Stimulated activated CD8-positive, alpha-beta memory T cell treated with anti-CD3 and anti-CD28 coated beads, Interleukin-15, amount 100 ng/mL, for 1 hour (primary cell): ENCODE measurements around the gene HYPK.

Source experiments
- DNase-seq: peaks from one replicate; pipeline ENCODE4 v3.0.0-alpha.2; 2020; ENCODE audit warnings: low read depth

Gene HYPK, protein sequence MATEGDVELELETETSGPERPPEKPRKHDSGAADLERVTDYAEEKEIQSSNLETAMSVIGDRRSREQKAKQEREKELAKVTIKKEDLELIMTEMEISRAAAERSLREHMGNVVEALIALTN

DNA sequence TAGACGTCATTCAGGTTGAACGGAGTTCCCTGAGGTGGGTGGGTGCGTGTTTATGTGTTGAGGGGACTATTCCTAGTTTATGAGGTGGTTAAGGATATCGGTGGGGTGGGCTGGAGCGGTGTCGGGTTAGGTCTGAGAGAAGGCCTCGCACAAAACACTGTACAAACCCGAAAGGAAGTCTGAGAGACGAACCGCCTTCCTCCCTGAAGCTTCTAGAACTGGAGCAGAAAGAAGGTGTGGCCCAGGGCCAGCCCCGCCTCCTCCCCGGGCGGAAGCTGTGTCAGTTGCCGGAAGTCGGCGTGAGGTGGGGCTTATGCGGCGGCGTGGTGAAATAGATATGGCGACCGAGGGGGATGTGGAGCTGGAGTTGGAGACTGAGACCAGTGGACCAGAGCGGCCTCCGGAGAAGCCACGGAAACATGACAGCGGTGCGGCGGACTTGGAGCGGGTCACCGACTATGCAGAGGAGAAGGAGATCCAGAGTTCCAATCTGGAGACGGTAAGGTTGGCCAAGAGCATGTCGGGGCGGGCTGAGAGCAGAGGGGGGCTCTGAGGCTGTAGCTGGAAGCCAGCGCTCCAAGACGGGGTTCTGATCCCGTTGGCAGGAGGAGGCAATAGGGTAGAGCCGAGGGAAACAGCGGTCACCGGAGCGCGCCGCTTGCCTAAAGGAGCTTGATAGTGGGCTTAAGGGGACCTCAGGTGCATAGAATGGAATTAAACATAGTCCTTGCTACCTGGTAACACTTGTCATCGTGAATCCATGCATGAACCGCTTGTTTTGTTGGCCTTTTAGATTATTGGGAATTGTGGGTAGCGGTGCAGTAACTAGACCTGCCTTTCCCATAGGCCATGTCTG lies at the start of gene HYPK:
Gene HYPK, plus strand, starts transcription at position 314 of the 856 bp plus-strand sequence. Its CDS starts 24 bp downstream, at position 338.
- DNase-seq: peak; percentile 89

DNA sequence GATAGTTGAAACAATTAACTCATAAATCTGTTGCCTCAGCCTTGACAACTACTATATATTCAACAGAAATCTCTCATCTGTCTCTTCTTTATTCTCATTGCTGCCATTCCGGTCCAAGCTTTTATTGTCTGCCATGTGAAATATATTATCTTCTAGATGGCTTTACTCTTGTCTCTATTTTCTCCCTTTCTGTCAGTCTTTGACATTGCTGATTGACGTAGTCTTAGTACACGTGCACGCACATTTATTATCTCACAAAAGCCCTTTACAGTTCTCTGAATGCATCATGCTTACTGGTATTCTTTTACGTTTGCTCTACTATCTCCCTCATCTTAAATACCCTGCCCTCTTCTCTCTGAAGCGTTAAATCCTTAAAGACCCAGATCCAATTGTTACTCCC lies 48.5 kb upstream of the HYPK start:
- DNase-seq: no peak

DNA sequence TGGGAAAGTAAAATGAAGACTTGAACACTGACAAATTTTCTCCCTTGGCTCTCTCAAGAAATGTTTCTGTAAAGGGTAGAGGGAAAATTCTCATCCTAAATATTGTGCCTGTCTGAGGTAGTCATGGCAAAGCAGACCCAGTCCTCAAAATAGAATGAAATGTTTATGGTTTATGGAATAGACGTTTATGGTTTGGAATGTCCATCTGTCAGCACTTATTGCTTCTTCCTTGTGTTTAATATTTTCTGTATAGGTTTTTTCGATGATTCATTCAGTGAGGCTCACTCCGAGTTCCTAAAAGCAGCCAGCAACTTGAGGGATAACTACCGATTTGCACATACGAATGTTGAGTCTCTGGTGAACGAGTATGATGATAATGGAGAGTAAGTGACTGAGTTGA lies 37.6 kb upstream of the HYPK start:
- no peak for DNase-seq

DNA sequence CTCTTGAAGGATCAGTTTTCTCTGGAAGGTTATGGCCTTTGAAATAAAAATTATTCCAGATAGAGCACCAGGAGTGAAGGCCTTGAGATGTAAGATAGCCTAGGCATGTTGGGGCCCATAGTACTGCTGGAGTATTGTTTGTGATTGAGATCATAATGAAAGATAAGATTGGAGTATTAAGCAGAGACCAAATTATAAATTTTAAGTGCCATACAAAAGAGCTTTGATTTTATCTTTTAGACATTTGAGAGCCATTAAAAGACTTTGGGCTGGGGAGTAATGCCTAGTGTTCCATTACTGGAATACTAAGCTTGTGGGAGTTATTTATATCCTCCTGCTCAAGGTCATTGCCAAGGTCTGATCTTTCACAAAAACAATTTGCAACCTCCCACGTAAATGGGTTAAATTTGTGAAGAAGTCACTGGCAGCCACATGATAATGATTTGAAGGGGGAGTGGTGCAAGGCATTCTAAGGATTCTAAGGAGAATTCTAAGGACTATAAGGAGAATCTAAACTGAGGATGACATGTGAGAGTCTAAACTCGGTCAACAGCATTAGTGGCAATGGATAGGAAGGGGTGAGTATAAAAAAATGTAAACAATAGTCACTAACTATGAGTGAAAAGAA lies 36.5 kb upstream of the HYPK start:
- DNase-seq: no peak

DNA sequence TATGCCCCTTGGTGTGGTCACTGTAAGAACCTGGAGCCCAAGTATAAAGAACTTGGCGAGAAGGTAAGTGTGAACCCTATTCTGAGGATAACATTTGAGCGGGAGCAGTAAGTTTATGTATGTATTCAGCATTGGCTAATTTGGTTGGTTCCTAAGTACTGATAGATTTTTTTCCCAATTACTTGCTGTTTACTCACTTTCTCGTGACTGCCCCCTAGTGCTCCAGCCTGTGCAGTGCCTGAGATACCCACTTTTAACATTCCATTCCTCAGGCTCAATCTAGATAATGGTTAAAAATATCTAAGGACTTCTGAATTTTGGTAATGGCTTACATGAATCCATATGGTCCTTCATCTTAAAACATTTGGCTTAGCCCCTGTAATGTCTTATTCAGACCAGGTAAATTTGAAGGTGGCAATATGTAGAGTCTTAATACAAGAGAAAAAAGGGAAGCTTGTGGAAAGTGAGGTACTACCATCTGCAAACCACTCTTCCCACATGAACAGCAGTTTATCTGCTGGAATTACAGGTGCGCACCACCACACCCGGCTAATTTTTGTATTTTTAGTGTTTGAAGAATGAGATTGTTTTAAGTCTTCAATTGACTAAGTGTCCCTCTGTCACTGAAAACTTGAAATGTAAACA lies 30.7 kb upstream of the HYPK start:
- DNase-seq: peak; percentile 44

DNA sequence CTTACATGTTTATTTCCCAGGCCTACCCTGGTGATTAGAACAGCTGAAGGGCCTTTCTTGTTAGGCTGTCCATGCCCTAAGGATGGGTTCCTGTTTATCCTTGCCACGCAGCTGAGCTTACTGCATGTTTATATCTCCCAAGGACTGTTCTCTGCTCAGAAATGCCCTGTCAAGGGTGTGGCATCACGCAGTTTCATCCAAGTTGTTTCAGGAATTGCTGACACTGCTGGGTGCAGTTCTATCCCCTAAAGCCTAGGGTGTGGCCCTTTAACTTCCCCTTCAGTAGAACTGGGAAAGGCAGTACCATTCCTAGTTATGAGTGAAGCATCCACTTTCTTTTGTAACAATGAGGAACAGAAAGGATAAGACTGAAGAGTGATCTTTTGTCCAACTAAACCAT lies 28.6 kb upstream of the HYPK start:
- no peak for DNase-seq

DNA sequence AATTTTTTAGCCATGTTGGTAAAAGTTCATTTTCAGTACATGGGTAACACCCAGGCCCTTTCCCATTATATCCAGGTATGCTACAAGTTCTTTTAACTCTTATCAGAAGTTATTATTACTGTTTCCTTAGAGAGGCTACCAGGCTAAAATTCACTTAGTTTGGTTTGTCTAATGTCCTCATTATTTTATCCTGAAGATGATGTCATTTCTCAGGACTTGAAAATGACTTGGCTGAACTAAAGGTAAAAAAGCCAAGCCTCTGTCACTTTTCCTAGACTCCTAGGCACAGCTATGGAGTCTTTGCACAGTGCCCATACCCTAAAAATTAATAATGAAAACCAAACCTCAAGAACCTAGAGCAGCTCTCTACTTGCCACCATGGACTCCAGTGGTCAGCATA lies 27.8 kb upstream of the HYPK start:
- DNase-seq: no peak

DNA sequence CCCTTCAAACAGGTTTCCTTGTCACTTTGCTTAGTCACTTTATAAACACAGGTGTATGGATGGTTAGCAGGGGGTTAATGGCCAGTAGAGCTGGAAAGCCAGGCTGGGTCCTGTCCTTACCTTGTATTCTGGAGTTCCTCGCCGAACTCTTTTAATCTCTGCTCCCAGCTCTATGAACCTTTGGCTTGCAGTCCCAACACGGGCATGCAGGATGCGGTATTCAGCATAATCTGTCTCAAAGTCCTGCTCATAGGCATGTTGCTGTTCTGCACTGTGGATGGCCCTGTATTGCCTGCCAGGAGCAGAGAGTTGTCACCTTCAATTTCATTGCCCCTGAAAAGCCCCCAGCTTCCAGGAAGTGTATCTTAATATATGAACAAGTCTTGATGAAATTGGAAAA lies 26.3 kb upstream of the HYPK start:
- no peak for DNase-seq

DNA sequence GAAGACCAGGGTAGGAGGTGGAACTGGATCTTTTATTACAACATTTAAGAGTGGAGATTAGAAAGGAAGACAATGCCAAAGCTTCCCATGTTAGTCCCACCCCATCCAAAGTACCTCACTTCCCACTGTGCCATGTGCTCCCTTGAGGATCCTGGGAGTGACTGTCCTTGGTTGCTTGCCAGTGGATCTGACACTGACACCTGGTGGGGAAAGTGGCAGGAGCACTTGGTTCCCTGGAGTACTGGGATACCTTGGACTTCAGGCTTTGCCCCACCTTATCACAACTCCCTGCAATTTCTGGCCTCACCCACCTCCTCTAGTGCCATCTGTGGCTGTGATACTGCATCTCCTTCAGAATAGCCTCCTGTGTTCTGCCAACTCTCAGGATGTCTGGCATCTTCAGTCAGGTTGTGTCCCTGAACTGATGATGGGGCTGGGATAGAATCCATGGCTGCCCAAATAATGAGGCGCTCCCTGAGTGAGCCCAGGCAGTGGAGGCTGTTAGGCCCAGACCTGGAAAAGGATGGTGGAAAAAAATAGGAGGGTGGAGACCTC lies 24.9 kb upstream of the HYPK start:
- no peak for DNase-seq

DNA sequence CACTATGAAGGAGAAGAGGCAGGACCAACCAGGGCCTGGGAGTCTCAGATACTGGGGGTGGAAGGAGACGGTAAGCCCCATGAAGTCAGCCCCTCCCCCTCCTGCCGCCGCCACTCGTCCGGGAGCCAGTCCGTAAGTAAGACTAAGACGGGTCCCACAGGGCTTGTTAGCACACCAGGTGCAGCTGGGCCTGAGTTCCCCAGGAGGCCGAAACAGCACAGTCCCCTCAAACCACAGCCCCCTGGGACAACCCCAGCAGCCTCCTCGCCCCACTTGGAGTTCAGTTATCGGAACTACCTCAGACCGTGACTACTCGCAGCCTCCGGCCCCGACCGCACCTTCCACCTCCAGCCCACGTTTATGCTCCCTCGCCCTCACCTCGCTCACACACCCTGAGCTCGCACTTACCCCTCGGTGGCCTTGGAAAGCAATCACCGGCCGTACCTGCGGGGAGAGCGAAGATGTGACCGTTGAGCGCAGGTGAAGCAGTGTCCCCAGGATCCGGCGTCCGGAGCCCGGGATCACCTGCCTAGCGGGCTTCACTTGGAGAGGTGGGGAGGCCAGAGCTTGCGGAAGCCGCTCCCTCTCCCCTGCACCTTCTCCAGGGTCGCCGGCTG lies 24.2 kb upstream of the HYPK start:
- DNase-seq: no peak

DNA sequence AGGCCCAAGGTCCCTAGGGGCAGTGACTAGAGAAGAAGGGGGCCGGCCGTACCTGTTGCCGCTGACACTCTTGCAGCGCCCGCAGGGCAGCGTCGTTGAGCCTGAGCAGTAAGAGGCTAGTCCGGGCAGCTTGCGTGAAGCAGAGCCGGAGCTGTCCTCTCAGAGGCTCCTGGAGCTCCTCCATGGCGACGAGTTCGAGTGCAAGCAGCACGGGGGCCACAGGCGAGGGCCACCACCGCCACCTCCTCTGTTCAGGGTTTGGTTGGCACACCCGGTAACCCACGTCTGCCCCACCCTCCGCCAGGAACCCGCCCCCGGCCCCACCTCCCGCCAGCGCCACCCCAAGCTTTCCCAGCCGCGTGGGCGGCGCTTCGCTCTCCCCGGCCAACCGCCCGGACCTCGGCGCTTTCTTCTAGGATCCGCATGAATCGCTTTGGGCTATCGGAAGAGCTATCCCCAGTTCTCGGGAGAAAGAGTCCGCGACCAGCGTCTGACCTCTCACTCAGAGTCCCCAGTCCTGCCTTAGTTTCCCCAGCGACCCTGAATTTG lies 23.6 kb upstream of the HYPK start, which contains the start of gene ELL3:
Gene ELL3, minus strand, starts transcription at position 249 of the 549 bp plus-strand sequence. Its CDS starts 65 bp downstream, at position 184.
- peak; percentile 57 for DNase-seq

DNA sequence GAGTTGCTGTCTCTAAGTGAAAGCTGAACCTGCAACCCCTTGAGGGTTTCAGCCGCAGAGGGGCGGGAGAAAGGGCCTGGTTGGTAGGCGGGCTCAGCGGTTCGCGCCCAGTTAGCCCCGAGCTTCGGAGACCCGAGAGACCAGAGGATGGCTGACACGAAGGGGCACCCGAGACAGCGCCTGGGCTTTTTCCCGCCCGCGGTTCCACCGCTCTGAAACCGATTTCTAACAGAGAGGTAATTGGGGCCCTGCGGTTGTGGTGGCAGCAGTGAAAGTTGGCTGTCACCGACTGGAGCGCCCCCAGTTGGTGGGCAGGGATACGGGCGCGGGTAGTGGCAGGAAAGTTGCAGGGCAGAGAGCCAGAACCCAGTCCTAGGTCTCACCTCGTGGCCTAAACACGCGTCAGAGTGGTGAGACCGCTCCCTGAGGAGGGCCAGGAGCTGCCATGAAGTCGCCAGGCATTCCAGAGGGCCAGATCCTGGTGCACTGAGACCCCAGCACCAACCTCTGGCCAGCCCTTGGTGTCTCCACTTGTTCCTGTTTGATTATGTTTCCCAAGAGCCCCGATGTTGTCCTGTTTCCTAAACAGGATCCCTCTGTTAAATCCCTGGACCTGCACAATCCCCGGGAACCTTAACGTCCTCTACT lies 23.0 kb upstream of the HYPK start:
- DNase-seq: peak; percentile 69

DNA sequence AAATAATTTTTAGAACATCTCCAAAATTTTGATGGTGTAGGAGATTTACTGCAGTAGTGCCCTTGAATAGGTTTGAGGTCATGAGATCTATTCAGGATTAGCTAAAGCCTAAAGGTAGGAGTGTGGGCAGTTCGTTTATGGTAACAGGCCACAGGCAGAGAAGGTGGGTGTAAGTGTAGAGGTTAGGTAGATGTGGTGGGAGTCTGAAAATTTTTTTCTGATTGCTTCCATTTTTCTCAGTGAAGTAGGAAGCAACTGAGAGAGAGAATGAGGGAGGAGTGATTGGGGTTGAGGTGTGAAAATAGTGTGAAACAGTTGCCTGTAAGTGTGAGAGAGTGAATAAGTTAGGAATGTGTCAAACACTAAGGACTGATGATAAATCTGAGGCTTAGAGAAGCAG lies 21.4 kb upstream of the HYPK start:
- DNase-seq: no peak

DNA sequence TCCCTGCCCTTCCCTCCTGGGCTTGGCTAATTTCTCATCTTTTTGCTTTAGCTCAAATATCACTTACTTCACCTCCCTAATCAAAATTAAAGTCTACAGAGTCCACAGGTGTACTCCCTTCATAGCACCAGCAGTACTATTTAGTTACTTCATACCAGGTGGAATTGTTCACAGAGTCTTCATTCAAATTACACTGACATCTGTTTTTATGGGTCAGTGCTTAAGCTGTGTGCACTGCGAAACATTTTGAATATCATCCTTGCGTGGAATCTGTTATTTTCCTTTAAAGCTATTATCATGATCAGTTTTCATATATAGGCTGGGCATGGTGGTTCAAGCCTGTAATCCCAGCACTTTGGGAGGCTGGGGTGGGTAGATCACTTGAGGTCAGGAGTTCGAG lies 11.0 kb upstream of the HYPK start:
- no peak for DNase-seq

DNA sequence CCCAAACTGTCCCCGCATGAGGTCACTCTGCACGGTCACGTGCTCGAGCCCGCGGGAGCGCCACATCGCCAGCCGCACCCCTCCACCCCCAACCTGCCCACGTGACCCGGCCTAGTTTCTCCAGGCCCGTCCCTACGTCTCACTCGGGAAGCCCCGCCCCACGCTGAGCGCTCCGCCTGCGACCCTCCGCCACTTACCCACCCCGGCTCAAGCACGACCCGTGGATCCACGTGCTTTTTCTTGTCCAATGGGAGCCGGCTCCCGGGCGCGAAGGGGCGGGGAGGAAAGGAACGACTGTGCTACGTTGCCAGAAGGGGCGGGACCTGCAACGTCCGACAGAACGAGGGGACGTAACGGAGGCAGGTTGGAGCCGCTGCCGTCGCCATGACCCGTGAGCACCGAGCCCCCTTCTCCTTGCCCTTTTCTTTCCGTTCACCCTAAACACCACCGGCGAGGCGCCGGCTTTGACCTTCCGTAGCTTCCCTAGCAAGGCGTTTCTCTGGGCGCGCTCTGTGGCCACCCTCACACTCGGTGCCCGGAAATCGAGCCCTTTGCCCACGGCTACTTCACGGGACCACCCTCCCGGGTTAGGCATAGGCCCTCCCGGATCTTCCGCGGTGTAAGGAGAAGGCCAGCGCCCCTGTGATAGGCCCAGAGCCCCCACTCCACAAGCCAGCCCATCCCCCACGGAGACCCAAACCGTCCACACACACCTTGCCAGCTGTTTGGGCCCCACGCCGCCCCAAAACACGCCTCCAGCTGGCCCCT lies 8.2 kb upstream of the HYPK start, which contains the start of gene SERF2:
Gene SERF2, plus strand, starts transcription at position 328 of the 768 bp plus-strand sequence. Its CDS starts 57 bp downstream, at position 385.
- peak; percentile 99 for DNase-seq

DNA sequence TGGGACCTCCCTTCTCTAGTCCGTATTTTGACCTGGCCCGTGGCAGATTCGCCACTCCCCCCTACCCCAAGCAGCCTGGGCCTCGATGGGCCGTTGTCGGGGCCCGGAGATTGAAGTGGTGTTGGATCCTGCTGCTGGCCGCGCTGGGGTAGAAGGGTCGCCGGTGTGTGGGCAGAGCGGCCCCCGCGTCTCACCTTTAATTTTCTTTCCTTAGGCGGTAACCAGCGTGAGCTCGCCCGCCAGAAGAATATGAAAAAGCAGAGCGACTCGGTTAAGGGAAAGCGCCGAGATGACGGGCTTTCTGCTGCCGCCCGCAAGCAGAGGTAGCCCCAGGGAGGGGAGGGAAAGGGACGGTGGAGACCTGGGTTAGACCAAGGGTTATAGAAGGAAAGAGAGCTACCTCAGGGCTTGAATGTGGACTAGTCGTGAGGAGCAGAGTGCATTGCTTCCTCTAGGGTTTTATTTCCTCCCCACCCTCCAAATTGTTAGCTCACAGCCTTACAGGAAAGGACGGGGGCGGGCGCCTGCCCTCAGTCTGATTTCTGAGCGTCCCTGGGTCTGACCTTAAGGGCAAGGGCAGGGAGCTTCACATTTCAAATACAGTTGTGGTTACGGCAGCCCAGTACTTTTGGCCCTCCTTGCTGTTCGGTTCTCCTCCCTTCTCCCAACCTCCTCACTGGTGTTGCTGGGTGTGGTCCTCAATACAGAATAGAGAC lies 7.5 kb upstream of the HYPK start:
- DNase-seq: no peak

DNA sequence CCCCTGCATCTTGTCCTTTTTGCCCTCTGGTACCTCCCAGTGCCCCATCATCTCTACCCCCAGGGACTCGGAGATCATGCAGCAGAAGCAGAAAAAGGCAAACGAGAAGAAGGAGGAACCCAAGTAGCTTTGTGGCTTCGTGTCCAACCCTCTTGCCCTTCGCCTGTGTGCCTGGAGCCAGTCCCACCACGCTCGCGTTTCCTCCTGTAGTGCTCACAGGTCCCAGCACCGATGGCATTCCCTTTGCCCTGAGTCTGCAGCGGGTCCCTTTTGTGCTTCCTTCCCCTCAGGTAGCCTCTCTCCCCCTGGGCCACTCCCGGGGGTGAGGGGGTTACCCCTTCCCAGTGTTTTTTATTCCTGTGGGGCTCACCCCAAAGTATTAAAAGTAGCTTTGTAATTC lies 6.8 kb upstream of the HYPK start:
- no peak for DNase-seq

DNA sequence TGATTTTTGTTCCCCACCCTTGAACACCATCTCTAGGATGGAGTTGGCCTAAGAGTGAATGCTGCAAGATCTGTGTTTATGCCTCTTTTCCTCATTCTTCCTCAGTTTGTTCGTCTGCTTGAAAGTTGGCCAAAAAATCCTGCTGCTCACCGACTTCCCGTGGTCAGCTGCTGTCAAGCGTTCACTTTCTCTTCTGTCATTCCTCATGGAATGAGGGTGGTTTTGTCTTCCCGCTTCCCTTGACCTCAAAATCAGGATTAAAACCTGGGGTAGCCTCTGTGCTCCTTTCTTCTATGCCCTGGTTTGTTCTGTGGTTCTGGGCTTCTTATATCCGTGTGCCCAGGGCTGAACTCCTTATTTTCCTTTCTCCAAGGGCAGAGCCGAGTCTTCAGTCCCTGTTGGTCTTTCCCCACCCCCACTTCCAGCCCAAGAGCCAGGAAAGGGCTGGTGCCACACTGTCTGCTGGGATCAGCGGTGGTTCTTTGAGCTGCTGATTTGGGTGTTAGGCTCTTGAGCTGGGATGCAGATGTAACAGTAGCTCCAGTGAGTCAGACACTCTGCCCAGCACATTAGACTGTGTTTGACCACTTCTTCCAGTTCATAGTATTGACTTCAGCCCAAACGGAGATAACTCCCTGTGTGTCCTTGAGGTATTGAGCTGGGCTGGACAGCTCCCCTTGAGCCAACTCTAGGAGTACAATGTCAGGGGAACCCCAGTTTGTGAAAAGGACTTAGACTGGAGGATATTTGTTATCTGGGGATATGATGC lies 5.9 kb upstream of the HYPK start:
- no peak for DNase-seq

DNA sequence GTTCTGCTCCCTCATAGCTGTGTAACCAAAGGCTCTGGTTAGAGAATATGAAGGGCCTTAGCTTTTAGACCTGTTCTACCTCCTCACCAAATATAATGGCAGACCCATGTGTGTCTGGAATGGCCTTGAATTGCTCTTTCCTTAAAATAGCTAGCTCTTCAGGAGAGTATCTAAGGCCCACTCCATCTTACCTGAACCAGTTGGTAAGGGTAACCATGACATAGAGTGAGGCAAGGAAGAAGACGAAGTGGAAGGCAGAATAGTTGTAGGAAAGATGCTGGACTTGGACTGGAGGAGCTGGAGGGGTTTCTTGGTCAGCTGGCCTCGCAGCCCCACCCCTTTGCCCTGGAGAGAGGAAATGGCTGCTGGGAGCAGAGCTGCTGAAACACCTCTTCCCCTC lies 5.2 kb upstream of the HYPK start:
- no peak for DNase-seq
